NCI-H1436 treated with DMSO at 0.1 percent for 48 hours (cell line): Measurements from ENCODE around the gene CEP250.
A peak's percentile ranks its signal among the peaks of the same experiment; 100 is the strongest.
"Not testable (repeated sequence)": the region's sequence is repeated elsewhere in the genome, so short reads cannot be mapped to it uniquely, and the experiment has no call there.

Experiments
- DNase-seq: peaks from one replicate; lab custom pipeline; 2025; lab: John Stamatoyannopoulos, UW

The CEP250 gene

GRCh38 chr20:35529552-35529951 lies 74.2 kb downstream of the CEP250 start, which contains the start of gene C20orf173:
C20orf173 (minus strand) TSS chr20:35529652; CDS start chr20:35529373, 279 bp downstream.
- no peak for DNase-seq

- DNase-seq, result peak; percentile 82
Observed at GRCh38 chr20:35539756-35540212, 84.4 kb downstream of the CEP250 start.

- DNase-seq, result no peak
Observed at GRCh38 chr20:35541118-35541782, 85.9 kb downstream of the CEP250 start.

GRCh38 chr20:35541783-35542662 lies 86.6 kb downstream of the CEP250 start, which contains the start of gene ERGIC3:
ERGIC3 (plus strand) TSS chr20:35542078; CDS start chr20:35542098, 20 bp downstream.
- DNase-seq, result peak; percentile 81

GRCh38 chr20:35542990-35543389 lies 87.6 kb downstream of the CEP250 start:
- no peak for DNase-seq

- no peak for DNase-seq
Observed at GRCh38 chr20:35544436-35544835, 89.0 kb downstream of the CEP250 start.

GRCh38 chr20:35544941-35545340 lies 89.5 kb downstream of the CEP250 start:
- not testable (repeated sequence) for DNase-seq

GRCh38 chr20:35546127-35546526 lies 90.7 kb downstream of the CEP250 start:
- no peak for DNase-seq

- DNase-seq, result no peak
Observed at GRCh38 chr20:35547329-35547728, 91.9 kb downstream of the CEP250 start.

- DNase-seq, result no peak
Observed at GRCh38 chr20:35551503-35551902, 96.1 kb downstream of the CEP250 start.

GRCh38 chr20:35552914-35553313 lies 97.5 kb downstream of the CEP250 start:
- no peak for DNase-seq

GRCh38 chr20:35555461-35555860 lies 100.1 kb downstream of the CEP250 start:
- DNase-seq, result not testable (repeated sequence)

- no peak for DNase-seq
Observed at GRCh38 chr20:35555951-35556645, 100.7 kb downstream of the CEP250 start.

- DNase-seq, result no peak
Observed at GRCh38 chr20:35556871-35557270, 101.5 kb downstream of the CEP250 start.

- DNase-seq, result no peak
Observed at GRCh38 chr20:35558451-35558850, 103.1 kb downstream of the CEP250 start.

- no peak for DNase-seq
Observed at GRCh38 chr20:35559042-35559693, 103.8 kb downstream of the CEP250 start.

- no peak for DNase-seq
Observed at GRCh38 chr20:35560105-35560511, 104.7 kb downstream of the CEP250 start.

- no peak for DNase-seq
Observed at GRCh38 chr20:35560541-35560940, 105.1 kb downstream of the CEP250 start.

GRCh38 chr20:35561268-35561667 lies 105.9 kb downstream of the CEP250 start:
- no peak for DNase-seq

- DNase-seq, result no peak
Observed at GRCh38 chr20:35561671-35562070, 106.3 kb downstream of the CEP250 start.

GRCh38 chr20:35562541-35563110 lies 107.2 kb downstream of the CEP250 start:
- no peak for DNase-seq
